HL-60 (cell line): ENCODE results near the gene KLHL11.

ENCODE experiments used
- DNase-seq, 2 experiments: peaks; one replicate each; pipeline ENCODE4 v3.0.0-alpha.2; 2010 to 2020; ENCODE audit warnings: low read depth in 1 of 2, low spot score in 1 of 2
- H3K27ac ChIP-seq: fragments of 250-450 bp; sonication (Bioruptor Pico); replicated peaks from 2 replicates; pipeline ENCODE4 v1.5.1; 2020; ENCODE audit warnings: mild to moderate bottlenecking, moderate library complexity
- H3K27me3 ChIP-seq: fragments of 250-450 bp; sonication (Bioruptor Pico); 2 replicates; pipeline ENCODE4 v1.5.1; 2021; ENCODE audit warnings: mild to moderate bottlenecking, moderate library complexity; ENCODE audit not compliant: insufficient read depth, poor library complexity, severe bottlenecking
- H3K4me3 ChIP-seq: replicated peaks from 2 replicates; pipeline ENCODE4 v1.5.1; 2011; ENCODE audit warnings: mild to moderate bottlenecking, control low read depth, low read length; ENCODE audit not compliant: insufficient read depth
- CTCF ChIP-seq: IDR thresholded peaks from one replicate; pipeline ENCODE4 v1.5.1; 2011; ENCODE audit warnings: low read length, control low read depth, inconsistent platforms; ENCODE audit not compliant: insufficient read depth
- GABPA ChIP-seq: IDR thresholded peaks from 2 replicates; pipeline ENCODE4 v1.6.1; 2012; ENCODE audit warnings: low read depth
- POLR2AphosphoS5 ChIP-seq: IDR thresholded peaks from 2 replicates; pipeline ENCODE4 v1.6.1; 2012; ENCODE audit warnings: low read depth
- REST ChIP-seq: IDR thresholded peaks from 2 replicates; pipeline ENCODE4 v1.6.1; 2012; ENCODE audit warnings: low read depth; ENCODE audit not compliant: insufficient replicate concordance
- SPI1 ChIP-seq: IDR thresholded peaks from 2 replicates; pipeline ENCODE4 v1.6.1; 2012; ENCODE audit warnings: low read depth, mild to moderate bottlenecking, borderline replicate concordance

KLHL11 gene

GRCh38 chr17:41870097-41870496 is 4.9 kb upstream of the KLHL11 start:
- Histone ChIP-seq H3K27me3 (no peaks in the 10 kb centered on the region), H3K4me3 (no peak overlapping the region), H3K27ac (no peak overlapping the region)
- no peak for TF ChIP-seq GABPA
- TF ChIP-seq POLR2AphosphoS5, result no peak
- no peak for TF ChIP-seq SPI1
- TF ChIP-seq REST, result no peak
- no peak for TF ChIP-seq CTCF
- no peak for DNase-seq

- no peak overlapping the region for H3K27ac ChIP-seq
- no peak for DNase-seq
- no peak overlapping the region for H3K4me3 ChIP-seq
- TF ChIP-seq POLR2AphosphoS5 (no peak), CTCF (no peak), GABPA (no peak), SPI1 (no peak), REST (no peak)
- no peaks in the 10 kb centered on the region for H3K27me3 ChIP-seq
Observed at GRCh38 chr17:41869426-41869825, 4.2 kb upstream of the KLHL11 start.

- no peak for DNase-seq
- TF ChIP-seq REST (no peak), GABPA (no peak), SPI1 (no peak), CTCF (no peak), POLR2AphosphoS5 (no peak)
- Histone ChIP-seq H3K4me3 (no peak overlapping the region), H3K27ac (no peak overlapping the region), H3K27me3 (no peaks in the 10 kb centered on the region)
Observed at GRCh38 chr17:41868568-41868967, 3.3 kb upstream of the KLHL11 start.
